ENCODE results near the gene SLC26A1. TPM values are rescaled to one million over a fixed set of nuclear protein-coding genes. Genes with fewer than 3 reads are reported as not detected.

Gene SLC26A1
- total RNA-seq, 1 donor from 2014 or later, result 0.24 TPM

- no peak for DNase-seq (ENCODE audit: low read depth)
These were observed 21.3 kb upstream of the SLC26A1 start for GRCh38 chr4:1014291-1015167.

- DNase-seq (ENCODE audit: low read depth), result no peak
These were observed 20.2 kb upstream of the SLC26A1 start for GRCh38 chr4:1013225-1014073.

GRCh38 chr4:1012034-1012739 lies 19.0 kb upstream of the SLC26A1 start:
- DNase-seq (ENCODE audit: low read depth), result peak; percentile 25

GRCh38 chr4:1011666-1012033 lies 18.4 kb upstream of the SLC26A1 start:
- no peak for DNase-seq (ENCODE audit: low read depth)

GRCh38 chr4:1011022-1011665 lies 17.9 kb upstream of the SLC26A1 start, which contains the start of gene FGFRL1:
Gene FGFRL1, plus strand, starts transcription at chr4:1011626. Its CDS starts 860 bp downstream, at chr4:1012486.
- DNase-seq (ENCODE audit: low read depth), result peak; percentile 88

- DNase-seq (ENCODE audit: low read depth), result peak; percentile 54
These were observed 17.3 kb upstream of the SLC26A1 start for GRCh38 chr4:1010395-1011021.

- DNase-seq (ENCODE audit: low read depth), result peak; percentile 56
These were observed 16.6 kb upstream of the SLC26A1 start for GRCh38 chr4:1009542-1010394.

- peak; percentile 44 for DNase-seq (ENCODE audit: low read depth)
These were observed 15.8 kb upstream of the SLC26A1 start for GRCh38 chr4:1008840-1009541.

- no peak for DNase-seq (ENCODE audit: low read depth)
These were observed 13.7 kb upstream of the SLC26A1 start for GRCh38 chr4:1006856-1007255.

- DNase-seq (ENCODE audit: low read depth), result no peak
These were observed 11.6 kb upstream of the SLC26A1 start for GRCh38 chr4:1004557-1005485.

- no peak for DNase-seq (ENCODE audit: low read depth)
These were observed 10.8 kb upstream of the SLC26A1 start for GRCh38 chr4:1004071-1004418.

GRCh38 chr4:1003271-1004070 lies 10.3 kb upstream of the SLC26A1 start:
- DNase-seq (ENCODE audit: low read depth), result no peak

- no peak for DNase-seq (ENCODE audit: low read depth)
These were observed 9.5 kb upstream of the SLC26A1 start for GRCh38 chr4:1002631-1003251.

- DNase-seq (ENCODE audit: low read depth), result no peak
These were observed 9.0 kb upstream of the SLC26A1 start for GRCh38 chr4:1002131-1002630.

GRCh38 chr4:1001561-1002130 lies 8.4 kb upstream of the SLC26A1 start:
- DNase-seq (ENCODE audit: low read depth), result no peak

GRCh38 chr4:1000686-1001260 lies 7.6 kb upstream of the SLC26A1 start:
- no peak for DNase-seq (ENCODE audit: low read depth)

Measured in myocyte (in vitro differentiated cells).